ENCODE measurements around the gene SYVN1.

DNA sequence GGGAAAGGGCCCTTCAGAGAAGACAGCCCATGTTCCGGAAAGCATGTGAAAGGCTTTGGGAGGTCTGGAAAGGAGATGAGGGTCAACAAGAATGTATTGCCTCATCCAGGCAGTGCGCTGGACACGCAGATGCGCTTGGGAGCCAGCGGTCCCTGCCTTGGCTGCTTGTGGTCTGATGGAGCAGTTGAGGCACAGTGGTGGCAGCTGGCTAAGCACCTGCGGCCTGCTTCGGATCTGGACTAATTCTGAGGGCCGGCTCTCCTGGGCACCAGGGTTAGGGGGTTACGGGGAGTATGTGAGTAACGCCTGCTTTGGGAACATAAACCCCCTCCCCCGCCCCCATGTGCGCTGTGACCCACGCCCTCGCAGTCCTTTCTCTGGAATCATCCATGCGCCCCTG is 27.2 kb downstream of the SYVN1 start:
- TF ChIP-seq JUND (IDR thresholded peaks at IDR 0.05) (no peak), TAF1 (conservative IDR thresholded peaks at IDR 0.05) (no peak), RXRA (IDR thresholded peaks at IDR 0.05) (no peak), RAD21 (IDR thresholded peaks at IDR 0.05) (no peak)
- TF ChIP-seq, protein P1, sequence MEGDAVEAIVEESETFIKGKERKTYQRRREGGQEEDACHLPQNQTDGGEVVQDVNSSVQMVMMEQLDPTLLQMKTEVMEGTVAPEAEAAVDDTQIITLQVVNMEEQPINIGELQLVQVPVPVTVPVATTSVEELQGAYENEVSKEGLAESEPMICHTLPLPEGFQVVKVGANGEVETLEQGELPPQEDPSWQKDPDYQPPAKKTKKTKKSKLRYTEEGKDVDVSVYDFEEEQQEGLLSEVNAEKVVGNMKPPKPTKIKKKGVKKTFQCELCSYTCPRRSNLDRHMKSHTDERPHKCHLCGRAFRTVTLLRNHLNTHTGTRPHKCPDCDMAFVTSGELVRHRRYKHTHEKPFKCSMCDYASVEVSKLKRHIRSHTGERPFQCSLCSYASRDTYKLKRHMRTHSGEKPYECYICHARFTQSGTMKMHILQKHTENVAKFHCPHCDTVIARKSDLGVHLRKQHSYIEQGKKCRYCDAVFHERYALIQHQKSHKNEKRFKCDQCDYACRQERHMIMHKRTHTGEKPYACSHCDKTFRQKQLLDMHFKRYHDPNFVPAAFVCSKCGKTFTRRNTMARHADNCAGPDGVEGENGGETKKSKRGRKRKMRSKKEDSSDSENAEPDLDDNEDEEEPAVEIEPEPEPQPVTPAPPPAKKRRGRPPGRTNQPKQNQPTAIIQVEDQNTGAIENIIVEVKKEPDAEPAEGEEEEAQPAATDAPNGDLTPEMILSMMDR (IDR thresholded peaks at IDR 0.05; ENCODE audit: low read depth, low read length, missing input control): no peak

All from liver (tissue), 3 donors.